Suppressor macrophage treated with lipopolysaccharide for 4 hours (primary cell): ENCODE results near the gene MXRA7.

ENCODE experiments used
- DNase-seq: peaks from one replicate; pipeline ENCODE4 v3.0.0-alpha.2; 2020

Gene MXRA7

DNA sequence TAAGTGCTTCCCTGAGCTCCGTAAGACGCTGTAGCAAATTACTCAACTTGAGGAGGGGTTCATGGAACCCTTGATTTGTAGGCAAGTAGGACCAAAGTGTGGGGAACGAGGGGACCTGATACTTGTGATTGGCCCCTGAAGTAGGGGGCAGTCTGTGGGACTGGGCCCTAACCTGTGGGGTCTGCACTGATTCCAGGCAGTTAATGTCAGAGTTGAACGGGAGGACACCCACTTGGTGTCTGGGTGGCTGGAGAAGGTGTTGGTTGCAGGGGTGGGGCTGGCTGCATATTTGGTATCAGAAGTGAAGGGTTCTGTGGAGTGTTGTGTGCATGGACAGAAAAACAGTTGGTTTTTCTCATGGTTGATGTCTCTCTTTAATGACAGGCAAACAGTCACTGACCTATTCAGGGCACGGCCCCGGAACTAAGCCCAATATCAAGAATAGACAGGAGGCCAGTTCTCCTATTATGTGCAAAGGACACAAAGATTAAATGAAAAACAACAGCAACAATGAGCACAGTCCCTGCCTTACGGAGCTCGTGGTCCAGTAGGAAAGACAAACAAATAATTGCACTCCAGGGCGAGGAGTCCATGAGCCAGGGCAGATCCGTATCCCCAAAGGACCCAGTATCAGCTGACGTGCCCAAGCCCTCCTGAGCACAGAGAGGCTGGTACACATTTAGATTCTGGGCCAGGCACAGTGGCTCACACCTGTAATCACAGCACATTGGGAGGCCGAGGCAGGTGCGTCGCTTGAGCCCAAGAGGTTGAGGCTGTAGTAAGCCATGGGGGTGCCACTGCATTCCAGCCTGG lies 19.2 kb downstream of the MXRA7 start:
- no peak for DNase-seq

DNA sequence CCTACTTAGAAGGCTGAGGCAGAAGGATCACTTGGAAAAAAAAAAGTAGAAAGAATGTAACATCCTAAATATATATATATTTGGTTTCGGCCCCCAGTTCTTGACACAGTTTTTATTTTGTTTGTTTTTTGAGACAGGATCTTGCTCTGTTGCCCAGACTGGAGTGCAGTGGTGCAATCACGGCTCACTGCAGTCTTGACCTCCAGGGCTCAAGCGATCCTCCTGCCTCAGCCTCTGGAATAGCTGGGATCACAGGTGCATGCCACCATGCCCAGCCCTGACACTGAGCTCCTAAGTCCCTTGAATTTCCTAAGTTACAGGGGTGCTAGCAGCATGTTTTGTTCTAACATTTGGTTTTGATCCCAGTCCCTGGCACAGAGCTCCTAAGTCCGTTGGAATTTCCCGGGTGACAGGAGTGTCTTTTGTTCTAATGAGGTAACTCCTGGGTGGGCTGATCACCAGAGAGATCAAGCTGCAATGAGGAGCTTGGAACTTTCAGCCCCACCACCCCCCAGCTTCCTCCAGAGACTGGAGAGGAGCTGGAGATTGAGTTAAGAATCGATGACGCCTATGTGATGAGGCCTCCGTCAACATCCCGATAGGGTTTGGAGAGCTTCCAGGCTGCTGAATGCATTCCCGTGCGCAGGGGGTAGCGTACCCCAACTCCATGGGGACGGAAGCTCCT lies 20.0 kb downstream of the MXRA7 start:
- no peak for DNase-seq

DNA sequence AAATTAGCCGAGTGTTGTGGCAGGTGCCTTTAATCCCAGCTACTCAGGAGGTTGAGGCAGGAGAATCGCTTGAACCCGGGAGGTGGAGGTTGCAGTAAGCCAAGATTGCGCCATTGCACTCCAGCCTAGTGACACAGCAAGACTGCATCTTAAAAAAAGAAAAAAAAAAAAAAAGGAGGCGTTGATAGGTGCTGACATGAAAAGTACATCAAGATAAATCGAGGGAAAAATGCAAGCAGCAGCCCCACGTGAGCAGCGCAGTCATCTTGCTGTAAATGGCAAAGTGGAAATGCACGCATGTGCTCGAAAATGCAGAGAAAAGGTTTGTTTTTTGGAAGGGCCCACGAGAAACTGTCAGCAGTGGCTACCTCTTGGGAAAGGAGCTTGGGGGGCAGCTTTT lies 20.9 kb downstream of the MXRA7 start:
- no peak for DNase-seq

DNA sequence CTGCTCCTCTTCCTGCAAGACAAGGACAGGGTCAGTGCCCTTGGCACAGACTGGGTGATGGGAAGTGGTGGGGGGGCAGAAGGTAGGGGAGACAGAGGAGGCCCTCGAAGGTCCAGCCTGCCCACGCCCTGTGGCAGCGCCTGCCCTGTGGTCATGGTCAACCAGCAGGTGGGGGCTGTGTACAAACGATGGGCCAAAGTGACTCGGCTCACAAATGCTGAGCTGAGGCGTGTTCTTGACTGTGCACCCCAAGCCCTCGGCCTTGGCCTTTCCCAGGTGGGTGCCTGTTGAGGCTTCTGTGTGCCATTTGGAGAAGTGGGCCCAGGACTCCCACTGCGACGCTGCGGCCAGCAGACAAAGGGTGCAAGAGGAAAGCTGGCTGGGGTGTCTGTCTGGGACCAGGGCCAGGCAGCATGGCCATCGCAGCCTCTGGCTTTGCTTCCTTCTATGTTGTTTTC lies 22.6 kb downstream of the MXRA7 start:
- no peak for DNase-seq

DNA sequence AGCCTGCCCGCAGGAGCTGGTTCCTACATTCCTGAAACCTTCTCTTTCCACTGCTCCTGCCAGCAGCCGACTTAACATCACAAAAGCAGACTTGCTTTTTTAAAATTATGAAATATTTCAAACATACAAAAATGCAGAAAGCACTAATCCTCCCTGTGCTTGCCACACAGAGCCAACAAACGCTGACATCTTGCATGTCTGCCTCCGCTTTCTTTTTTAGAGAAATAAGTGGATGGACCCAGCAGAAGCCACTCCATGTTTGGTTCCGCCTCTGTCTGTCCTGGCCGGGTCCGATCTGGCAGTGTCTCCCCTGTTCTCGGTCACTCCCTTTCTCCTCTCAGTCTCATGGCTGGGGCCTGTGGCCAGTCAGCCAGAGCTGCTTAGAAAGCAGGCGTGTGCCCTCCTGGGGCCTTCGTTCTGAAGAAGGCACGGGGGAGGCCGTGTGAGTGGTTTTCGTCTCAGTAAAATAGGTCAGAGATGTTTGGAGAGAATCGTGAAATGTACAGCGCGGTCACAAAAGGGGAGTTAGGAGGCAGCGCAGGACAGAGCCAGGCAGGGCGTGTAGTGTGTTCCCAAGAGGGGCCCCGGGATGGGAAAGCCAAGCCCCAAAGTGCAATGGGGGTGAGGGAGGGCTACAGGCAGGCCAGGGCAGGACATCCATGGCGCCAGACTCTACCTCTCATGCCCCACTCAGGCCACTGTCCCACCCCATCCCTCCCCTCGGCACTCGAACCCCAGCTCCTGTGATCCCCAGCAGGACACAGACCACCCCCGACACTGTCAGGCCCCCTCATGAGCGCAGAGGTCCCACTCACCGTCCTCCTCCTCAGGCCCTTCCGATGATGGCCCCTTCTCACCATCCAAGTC lies 23.2 kb downstream of the MXRA7 start:
- no peak for DNase-seq

DNA sequence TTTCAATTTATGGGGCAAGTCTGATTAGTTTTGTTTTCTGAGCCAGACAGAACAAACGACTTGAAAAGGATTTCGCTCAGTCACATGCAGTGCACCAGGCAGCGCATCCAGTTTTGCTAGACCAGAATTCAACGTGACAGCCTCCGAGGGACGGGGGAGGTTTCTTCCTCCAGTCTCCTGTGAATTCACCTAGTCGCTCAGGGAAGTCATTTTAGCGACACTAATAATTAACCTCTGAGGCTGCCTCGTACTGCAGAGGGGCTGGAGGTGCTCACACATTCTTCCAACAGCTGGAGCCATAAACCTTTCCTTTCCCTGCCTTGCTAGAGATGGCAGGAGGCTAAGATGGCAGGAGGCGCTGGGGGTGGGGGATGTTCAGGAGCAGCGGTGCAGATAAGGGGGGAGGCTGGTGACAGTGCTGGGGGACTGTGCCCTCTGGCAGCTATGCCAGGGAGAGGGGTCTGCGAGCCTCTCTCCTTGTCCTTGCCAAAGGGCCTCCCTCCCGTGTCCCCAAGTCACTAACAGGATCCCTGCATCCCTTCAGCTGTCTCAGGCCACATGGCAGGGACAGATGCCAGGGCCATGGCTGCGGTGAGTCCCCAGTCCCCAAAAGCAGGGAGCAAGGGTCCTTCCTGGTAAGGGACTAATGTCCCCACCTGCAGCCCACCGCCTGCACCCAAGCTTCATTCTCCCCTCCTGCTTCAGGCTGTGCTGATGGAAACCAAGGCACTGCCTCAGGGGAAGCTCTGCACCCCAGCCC lies 24.0 kb downstream of the MXRA7 start:
- no peak for DNase-seq

DNA sequence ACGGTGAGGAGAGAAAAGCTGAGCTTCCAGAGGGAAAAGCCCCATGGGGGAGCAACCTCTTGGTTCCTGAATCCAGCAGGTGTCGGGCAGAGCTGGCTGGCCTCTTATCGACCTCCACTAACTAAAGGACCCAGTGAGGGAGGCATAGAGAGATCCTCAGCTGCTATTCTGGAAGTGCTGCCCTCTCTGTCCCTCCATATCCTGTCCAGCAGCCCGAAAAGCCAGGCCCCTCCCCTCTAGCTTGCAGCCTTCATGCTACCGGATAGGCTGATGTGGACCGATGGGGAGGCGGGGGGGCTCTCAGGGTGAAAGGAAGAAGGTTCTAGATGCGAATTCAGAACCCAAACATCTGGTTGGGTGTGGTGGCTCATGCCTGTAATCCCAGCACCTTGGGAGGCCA lies 24.9 kb downstream of the MXRA7 start:
- no peak for DNase-seq

DNA sequence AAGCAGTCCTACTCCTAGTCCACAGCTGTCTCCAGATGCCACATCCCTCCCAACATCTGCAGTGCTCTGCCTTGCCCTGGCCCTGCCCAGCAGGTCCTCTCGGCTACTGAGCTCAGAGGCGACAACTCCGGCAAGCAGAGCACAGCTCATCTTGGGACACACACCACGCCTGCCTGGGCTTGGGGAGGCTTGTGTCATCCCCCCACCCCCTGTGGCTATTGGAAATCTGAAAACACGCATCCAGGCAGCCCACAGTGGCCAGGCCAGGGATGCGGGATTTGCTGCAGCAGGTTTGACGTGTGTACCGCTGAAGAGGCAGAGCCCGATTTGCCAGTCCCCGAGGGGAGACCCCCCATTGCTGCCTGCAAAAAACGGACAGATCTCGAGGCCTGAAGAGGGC lies 25.4 kb downstream of the MXRA7 start:
- no peak for DNase-seq

DNA sequence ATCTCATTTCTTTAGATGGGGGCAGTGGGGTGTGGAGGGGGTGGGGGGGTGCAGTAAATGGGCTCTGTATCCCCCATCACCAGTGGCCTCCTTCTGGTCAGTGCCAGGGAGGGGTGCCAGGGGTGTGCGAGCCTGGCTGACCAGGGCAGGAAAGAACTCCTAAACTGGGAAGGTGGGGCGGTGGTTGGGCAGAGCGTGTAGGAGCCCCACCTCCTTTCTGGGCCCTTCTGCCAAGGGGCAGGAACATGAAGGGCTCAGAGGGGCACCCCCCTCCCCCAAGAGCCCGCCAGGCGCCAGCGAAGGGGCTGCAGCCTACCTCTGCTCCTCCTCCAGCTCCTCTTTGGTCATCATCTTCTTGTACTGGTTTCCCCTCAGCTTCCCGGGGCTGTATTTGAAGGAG lies 26.0 kb downstream of the MXRA7 start:
- DNase-seq: no peak

DNA sequence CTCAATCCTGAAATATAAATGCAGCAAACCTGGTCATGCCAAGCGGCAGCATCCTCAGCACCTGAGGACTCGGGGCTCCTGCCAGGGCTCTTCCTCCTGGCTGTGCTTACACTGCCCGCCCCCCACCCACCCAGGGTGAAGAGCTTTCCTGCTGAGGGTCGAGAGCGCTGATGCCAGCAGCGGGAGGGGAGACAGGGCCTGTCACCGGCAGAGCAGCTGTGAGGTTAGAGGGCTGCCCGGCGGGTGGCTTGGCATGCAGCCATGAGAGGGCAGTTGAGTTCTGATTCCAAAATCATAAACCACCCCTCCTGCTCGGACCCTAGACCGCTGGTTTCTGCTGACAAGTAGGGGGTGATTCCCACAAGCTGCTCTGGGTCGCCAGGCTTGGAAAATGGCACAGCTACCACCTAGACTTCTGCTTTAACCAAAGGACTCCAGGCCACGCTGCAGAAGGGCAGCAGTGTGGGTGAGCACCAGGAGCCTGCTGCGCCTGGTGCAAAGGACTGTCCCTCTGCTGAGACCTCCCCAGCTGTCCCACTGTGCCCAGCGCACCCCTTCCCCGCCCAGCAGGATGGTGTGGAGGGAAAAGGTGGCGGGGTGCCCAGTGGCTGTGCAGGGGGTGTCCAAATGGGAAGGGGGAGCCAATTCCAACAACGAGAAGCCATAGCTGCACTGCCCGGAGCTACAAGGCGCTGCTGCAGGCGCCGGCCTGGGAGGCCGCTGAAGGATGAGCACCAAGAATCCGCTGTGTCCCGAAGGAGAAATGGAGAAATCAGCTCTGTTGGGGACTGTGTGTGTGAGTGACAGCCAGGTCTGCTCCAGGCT lies 26.6 kb downstream of the MXRA7 start:
- DNase-seq: no peak

DNA sequence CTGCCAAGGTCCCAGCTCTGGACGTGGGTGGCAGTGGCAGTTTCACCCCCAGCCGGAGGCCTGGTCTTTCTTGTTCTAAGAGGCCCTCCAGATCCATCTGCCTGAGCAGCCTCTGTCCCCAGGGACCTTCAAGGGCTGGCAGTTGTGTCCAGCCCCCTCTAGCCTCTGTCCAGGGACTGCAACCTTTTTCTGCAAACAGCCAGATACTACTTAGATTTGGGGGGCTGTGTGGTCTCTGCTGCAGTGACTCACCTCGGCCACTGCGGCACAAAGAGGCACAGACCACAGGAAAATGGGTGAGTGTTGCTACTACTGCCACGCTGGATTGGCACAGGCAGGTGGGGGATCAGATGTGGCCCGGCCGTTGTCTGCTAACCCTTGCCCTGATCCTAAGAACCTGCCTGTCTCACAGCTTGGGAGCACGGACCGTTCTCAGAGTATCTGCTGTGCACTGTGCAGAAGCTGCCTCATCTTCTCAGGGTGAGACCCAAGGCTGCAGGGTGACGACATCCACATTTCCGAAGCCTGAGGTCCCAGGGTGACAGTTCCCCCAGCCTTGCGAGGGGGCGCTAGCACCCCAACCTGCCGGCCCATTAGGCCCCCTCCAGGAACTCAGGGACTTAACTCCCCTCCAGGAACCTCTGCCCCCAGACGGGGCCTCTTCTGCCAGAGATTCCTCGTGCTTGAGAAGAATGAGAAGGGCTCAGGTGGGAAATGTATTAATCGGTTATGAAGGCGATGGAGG lies 27.6 kb downstream of the MXRA7 start:
- no peak for DNase-seq

DNA sequence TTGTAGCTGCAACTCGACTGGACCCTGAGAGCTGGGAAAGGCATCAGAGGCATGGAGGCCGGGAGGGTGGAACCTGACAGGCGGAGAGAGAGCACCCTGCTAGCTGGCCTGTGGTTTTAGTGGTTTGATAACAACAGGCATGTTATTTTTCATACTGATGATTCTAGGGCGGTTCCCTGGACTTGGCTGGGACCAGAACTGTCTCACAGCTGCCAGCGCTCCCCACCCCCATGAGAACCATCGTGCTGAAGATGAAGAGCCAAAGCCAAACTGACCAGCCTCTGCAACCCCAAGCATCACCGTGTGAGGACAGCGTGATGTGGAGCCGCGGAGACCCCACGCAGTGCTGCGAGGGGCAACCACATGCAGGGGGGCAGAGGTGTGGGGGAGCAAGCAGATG lies 28.5 kb downstream of the MXRA7 start:
- no peak for DNase-seq

DNA sequence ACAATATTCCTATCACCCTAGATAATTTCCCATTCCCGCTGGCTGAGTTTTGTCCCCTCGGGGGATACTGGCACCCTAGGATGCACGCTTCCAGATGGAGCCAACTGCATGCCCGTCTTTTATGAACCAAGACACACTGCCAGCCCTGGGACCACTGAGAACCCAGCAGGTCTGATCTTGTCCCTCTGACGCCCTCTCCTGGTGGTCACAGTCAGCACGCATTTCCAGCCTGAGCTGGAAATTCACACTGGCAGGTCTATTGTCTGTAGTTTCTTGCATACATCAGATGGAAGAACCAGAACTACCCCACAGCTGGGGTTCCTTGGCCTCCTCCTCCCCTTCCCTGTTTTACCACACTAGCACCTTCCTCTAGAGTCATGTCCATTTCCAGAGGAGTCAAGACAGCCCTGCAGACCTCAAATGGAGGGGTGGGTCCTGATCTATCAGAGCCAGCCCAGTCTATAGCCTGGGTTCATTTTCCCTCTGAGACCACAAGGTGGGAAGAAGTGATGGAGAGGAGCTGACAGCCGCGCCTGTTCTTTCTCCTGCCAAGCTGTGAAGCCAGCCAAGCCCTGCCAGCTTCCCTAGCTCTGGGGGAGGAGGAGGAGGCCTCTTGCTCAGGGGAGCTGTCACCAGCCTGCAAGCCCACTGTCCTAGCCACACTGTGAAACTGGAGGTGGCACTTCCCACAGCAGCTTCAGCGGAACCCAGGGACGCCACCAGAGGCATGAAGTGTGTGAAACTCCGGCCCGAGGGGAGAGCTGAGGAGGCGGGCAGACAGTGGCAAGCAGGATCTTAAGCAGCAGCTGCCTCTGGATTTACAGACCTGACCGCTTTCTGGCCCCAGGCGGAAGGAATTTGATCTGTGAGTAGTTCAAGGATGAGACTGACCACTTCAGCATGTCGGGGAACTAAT lies 29.3 kb downstream of the MXRA7 start:
- peak; percentile 60 for DNase-seq

DNA sequence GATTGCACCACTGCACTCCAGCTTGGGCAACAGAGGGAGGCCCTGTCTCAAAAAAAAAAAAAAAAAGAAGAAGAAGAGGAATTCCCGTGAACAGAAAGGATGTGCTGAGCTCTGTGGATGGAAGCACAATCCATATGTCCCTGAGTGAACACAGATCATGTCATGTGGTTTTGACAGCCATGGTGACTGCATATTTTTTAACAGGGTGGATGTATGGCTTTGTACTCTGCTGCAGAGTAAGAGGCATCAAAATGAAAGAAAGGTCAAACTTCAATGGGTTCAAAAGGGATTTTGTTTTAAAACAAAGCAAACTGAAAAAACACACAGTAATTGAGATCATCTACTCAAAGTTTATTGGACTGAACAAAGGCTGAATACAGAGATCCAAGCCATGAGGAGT lies 31.5 kb downstream of the MXRA7 start:
- DNase-seq: peak; percentile 7

DNA sequence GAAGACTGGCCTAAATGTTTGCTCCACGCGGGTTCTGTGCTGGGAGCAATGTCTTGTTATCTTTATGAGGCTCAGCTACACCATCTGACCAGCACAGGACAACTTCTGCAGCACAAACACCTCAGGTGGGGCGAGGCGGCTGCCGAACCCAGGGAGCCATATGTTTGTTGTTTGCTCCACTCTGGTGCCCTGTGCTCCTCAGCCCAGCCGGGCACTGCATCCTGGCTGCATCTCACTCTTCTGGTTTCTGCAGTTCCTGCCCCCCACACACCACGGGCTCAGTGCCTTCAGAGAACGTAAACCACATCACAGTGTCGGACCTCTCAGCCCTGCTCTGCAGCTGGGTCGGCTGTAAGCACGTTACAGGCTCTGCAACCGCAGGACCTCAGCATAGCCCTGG lies 32.4 kb downstream of the MXRA7 start:
- DNase-seq: no peak

DNA sequence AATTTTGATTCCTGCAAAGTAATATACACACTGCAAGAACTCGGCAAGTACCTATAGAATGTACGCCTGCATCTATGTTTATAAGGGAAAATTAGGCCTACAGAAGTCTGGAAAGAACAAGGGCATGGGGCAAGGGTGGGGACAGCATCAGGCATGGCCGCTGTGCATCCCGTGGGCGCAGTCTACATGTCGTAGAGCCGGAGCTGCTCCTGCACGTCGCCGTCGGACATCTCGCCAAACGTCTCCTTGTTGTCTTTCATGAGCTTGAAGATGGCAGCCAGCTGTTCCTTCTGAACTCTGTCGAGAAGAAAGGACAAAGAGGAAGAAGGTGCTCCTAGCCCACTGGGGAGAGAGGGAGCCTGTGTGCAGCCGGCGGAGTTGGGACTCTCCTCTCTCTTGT lies 33.4 kb downstream of the MXRA7 start:
- DNase-seq: no peak

DNA sequence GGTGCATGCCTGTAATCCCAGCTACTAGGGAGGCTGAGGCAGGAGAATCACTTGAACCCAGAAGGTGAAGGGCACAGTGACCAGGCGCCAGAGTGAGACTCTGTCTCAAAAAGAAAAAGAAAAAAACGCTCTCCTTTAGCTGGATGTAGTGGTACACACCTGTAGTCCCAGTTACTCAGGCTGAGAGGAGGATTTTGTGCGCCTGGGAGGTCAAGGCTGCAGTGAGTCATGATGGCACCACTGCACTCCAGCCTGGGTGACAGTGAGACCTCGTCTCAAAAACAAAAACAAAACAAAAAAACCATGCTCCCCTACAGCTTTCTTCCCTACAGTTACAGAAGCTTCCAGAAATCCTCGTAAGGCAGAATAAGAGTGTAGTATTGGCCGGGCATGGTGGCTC lies 34.1 kb downstream of the MXRA7 start:
- DNase-seq: no peak

DNA sequence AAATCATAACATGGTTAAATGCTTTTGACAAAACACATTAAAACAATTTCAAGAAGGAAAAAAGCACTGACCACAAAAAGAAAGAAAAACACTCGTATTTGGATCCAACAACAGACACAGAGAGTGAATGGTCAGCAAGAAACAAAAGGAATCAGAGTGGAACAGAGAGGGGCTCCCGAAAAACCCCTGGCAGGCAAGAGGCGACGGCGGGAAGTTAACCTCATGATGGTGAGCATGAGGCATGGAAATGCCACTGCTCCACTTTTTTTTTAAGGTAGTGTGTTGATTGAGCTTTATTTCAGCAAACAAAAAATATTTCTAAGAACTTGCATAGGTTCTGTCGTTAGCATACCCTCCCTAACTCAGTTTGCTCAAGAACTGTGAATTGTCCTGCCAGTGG lies 35.1 kb downstream of the MXRA7 start:
- DNase-seq: no peak

DNA sequence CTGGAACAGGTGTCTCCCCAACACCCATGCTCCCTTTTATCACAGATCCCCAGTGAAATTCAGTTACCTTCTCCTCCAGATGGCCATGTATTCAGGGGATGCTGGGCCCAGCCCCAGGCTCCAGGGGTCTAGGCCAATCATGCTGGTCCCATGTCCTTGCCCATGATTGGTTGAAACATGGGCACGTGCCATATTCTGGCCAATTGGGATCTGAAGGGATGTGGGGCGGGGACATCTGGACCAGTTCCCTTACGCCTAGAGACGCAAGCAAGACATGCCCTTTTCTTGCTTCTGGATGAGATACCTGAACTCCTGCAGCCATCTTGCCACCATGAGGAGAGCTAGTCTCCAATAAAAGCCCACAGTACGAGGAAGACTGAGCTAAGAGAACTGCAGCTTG lies 36.2 kb downstream of the MXRA7 start:
- DNase-seq: no peak

DNA sequence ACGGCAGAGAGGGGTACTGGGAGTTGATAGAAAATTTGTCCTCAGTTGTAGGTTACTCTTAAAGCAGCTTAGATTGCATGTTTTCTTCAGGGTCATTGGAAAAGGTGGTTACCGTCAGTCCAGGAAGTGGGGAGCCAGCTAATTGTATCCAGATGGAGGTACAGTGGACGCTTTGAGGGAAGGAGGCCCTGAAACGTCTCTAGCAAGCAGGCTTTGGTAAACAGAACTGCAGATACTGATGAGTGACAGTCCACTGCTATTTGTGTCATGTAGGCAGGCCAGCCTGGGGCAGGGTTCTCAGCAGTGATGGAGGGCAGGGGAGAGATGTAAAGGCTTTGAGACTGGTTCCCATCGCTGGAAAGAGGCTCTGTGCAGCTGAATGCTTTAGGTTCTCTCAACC lies 37.0 kb downstream of the MXRA7 start:
- DNase-seq: no peak
